KOPT-K1 (cell line): Measurements from ENCODE around the gene ANKS3.
A peak's percentile ranks its signal among the peaks of the same experiment; 100 is the strongest.

Experiments used
- H3K27ac ChIP-seq: fragments of 200-600 bp; sonication (generic); 2 replicates; pipeline ENCODE4 v1.5.1; 2016; ENCODE audit warnings: antibody characterized with exemption, mild to moderate bottlenecking, low read depth, low read length; ENCODE audit not compliant: poor library complexity, severe bottlenecking
- H3K36me3 ChIP-seq: fragments of 200-600 bp; sonication (generic); 2 replicates; pipeline ENCODE4 v1.5.1; 2017; ENCODE audit warnings: antibody characterized with exemption, mild to moderate bottlenecking, low read length, moderate library complexity; ENCODE audit not compliant: insufficient read depth
- H3K9me3 ChIP-seq: fragments of 200-600 bp; sonication (generic); 2 replicates; pipeline ENCODE4 v1.5.1; 2017; ENCODE audit warnings: antibody characterized with exemption, low read length, mild to moderate bottlenecking; ENCODE audit not compliant: insufficient read depth, poor library complexity, severe bottlenecking

ANKS3 gene

DNA sequence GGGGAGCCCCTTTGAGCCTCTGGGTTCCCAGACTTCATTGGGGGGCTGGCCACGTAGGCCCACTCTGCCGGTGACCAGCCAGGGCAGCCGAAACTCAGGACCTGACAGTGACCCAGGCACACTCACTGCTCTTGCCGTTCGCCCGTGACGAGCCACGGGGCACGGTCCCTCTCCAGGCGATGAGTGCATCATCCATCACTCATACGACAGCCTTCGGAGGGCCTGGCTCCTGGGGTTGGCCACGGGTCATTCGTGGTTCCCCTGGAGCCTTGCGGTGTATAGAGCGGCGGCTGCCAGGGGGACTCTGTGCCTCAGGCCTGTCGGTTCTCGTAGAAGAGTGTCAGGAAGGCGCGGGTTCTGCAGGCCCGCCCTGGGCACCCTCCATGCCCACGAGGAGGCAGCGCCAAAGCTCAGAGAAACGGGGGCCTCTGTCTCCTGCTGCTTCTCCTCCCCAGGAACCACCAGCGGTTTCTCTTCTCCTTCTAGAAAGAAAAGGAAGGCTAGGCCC lies 51.9 kb downstream of the ANKS3 start:
- Histone ChIP-seq H3K9me3 (no peaks in the 10 kb centered on the region), H3K36me3 (peaks cover 63% of the 10 kb centered on the region; the same call in 1 of the 2 replicates)

GRCh38 chr16:4681471-4682083 lies 52.5 kb downstream of the ANKS3 start:
- no peaks in the 10 kb centered on the region for H3K9me3 ChIP-seq
- H3K36me3 ChIP-seq: peaks cover 58% of the 10 kb centered on the region; the same call in 1 of the 2 replicates
- no peak overlapping the region for H3K27ac ChIP-seq

More for the DNA sequence above, 51.9 kb downstream of the ANKS3 start:
- H3K27ac ChIP-seq: no peak overlapping the region

DNA sequence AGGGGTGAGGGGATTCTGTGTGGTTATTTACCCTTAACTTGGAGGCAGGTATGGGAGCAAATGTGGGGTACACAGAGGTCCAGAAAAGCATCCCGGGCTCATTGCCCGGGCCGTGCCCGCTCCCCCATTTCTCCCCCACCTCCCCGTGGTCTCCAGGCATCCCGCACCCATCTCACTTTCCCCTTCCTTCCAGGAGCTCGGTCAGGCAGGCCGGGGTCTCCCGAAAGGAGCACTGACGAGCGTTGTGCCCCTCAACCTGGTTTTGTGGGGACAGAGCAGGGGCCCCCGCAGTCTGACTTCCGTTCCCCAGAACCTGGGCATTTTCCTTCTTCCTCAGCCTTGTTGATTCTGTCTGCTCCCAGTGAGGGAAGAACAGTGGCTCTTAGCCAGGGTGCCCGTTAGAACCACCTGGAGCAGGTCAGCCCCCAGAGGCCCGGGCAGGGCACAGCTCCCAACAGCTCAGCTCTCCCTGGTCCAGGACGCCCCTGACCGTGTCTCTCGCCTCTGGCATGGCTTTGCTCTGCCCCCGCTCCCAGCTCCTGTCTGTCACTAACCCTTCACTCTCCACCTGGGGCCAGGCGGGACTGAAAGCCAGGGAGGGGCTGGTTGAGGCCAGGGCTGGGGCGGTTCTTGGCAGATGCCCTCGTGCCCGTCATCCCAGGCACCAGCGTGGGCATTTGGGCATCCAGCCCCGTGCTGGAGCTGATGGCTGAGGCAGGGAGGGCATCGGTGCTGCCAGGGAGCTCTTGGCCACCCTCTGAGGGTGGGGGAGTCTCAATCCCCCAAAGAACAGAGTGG lies 53.2 kb downstream of the ANKS3 start:
- Histone ChIP-seq H3K27ac (no peak overlapping the region), H3K36me3 (peaks cover 51% of the 10 kb centered on the region; the same call in 1 of the 2 replicates), H3K9me3 (no peaks in the 10 kb centered on the region)

GRCh38 chr16:4679850-4680636 lies 54.0 kb downstream of the ANKS3 start:
- no peak overlapping the region for H3K27ac ChIP-seq
- no peaks in the 10 kb centered on the region for H3K9me3 ChIP-seq
- H3K36me3 ChIP-seq: peaks cover 47% of the 10 kb centered on the region; the same call in 1 of the 2 replicates

- Histone ChIP-seq H3K9me3 (no peaks in the 10 kb centered on the region), H3K27ac (no peak overlapping the region), H3K36me3 (peaks cover 40% of the 10 kb centered on the region; the same call in 1 of the 2 replicates)
Measured at GRCh38 chr16:4679156-4679849, 54.8 kb downstream of the ANKS3 start.

- Histone ChIP-seq H3K9me3 (no peaks in the 10 kb centered on the region), H3K36me3 (peaks cover 34% of the 10 kb centered on the region; the same call in 1 of the 2 replicates), H3K27ac (no peak overlapping the region)
Measured at GRCh38 chr16:4678596-4678995, 55.5 kb downstream of the ANKS3 start.

GRCh38 chr16:4677994-4678393 lies 56.1 kb downstream of the ANKS3 start:
- Histone ChIP-seq H3K9me3 (no peaks in the 10 kb centered on the region), H3K36me3 (peaks cover 34% of the 10 kb centered on the region; the same call in 1 of the 2 replicates), H3K27ac (no peak overlapping the region)

GRCh38 chr16:4677390-4677789 lies 56.7 kb downstream of the ANKS3 start:
- Histone ChIP-seq H3K9me3 (no peaks in the 10 kb centered on the region), H3K36me3 (peaks cover 29% of the 10 kb centered on the region; the same call in 1 of the 2 replicates), H3K27ac (no peak overlapping the region)

DNA sequence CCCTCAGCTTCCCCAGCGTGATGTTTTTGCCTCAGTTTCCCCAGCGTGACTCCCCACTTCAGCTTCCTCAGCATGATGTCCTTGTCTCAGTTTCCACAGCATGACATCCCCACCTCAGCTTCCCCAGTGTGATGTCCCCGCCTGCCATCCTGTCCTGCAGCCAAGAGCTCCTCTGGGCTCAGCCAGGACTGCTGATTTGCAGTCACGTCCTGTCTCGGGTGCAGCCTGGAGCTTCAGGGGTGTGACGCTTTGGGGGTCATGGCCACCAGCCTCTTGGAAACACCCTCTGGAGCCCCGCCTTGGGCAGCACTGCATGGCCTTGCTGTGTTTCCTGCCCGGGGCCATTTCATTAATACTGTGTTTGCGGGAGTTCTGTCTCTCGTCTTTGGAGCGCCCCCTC lies 57.2 kb downstream of the ANKS3 start:
- peak overlapping the region; percentile 65 for H3K27ac ChIP-seq
- peaks cover 24% of the 10 kb centered on the region; the same call in 1 of the 2 replicates for H3K36me3 ChIP-seq
- no peaks in the 10 kb centered on the region for H3K9me3 ChIP-seq

GRCh38 chr16:4675864-4676786 lies 57.9 kb downstream of the ANKS3 start:
- no peaks in the 10 kb centered on the region for H3K9me3 ChIP-seq
- peak overlapping the region; percentile 65 for H3K27ac ChIP-seq
- H3K36me3 ChIP-seq: peaks cover 25% of the 10 kb centered on the region; the same call in 1 of the 2 replicates

- Histone ChIP-seq H3K27ac (no peak overlapping the region), H3K9me3 (no peaks in the 10 kb centered on the region), H3K36me3 (peaks cover 26% of the 10 kb centered on the region; the same call in 1 of the 2 replicates)
Measured at GRCh38 chr16:4674926-4675530, 59.0 kb downstream of the ANKS3 start.

DNA sequence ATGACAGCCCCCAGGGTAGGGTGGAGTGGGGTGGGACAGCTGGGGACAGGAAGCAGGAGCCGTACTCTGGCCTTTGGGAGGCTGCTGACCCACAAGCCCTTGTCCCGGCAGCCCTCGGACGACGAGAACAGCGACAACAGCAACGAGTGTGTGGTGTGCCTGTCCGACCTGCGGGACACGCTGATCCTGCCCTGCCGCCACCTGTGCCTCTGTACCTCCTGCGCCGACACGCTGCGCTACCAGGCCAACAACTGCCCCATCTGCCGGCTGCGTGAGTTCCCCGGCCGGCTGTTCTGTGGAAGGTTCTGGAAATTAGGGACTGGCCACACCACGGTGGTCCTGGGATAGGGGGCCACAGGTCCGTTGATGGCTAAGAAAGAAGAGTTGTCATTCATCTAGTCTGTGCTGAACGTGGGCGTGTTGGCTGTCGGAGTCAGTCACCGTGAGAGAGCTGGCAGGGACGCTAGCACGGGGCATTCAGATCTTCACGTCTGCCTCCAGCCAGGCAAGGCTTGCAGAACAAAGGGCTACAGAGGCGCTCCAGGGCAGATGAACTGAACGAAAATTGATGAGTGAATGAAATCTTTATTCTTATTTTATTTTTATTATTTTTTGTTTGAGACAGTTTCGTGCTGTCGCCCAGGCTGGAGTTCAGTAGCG lies 60.6 kb downstream of the ANKS3 start:
- Histone ChIP-seq H3K27ac (no peak overlapping the region), H3K9me3 (no peaks in the 10 kb centered on the region), H3K36me3 (peaks cover 33% of the 10 kb centered on the region)
